H1 (cell line): Measurements from ENCODE around the gene MYO9A. TPM values are rescaled to one million over a fixed set of nuclear protein-coding genes. Genes with fewer than 3 reads are reported as not detected.

Experiments used
- CHD1 ChIP-seq: IDR thresholded peaks from 2 replicates; pipeline ENCODE4 v1.6.1; 2012; ENCODE audit warnings: low read depth, low read length, improper control_type of control experiment
- HDAC2 ChIP-seq, 2 experiments: fragments of 300-600 bp in 1 of 2; sonication (generic) in 1 of 2; IDR thresholded peaks; 2 replicates each; pipeline ENCODE4 v1.6.1; 2011 to 2012; ENCODE audit warnings: low read depth in 2 of 2, low read length in 2 of 2, mild to moderate bottlenecking in 2 of 2, moderate library complexity in 2 of 2, borderline replicate concordance in 1 of 2, inconsistent platforms in 1 of 2
- polyA plus RNA-seq, 7 experiments: library from polyadenylated mRNA; depleted of rRNA in 3 of 7; stranded (reverse) in 5 of 7; unstranded in 2 of 7; fragments of >200 nt in 5 of 7; fragments of 200-250 nt in 2 of 7; gene quantifications; 1 replicate in 5 of 7; 2 replicates in 1 of 7; 4 replicates in 1 of 7; pipeline versions ENCODE4 v1.2.1 to v1.2.3, GENCODE V29; 2011 to 2013; ENCODE audit warnings: missing spikeins in 2 of 7, mixed read lengths in 2 of 7
- total RNA-seq: library from RNA; stranded (reverse); fragmentation: NEBNext Ultra II Directional; extraction: Animal tissue kit (Norgen Biotek cat#: 25700); gene quantifications from 2 replicates; pipeline ENCODE4 v1.2.1, GENCODE V29; 2021
- TF ChIP-seq, protein P1 (sequence below): fragments of 300-600 bp; sonication (generic); IDR thresholded peaks from 2 replicates; pipeline ENCODE4 v1.7.1; 2012; ENCODE audit warnings: low read length, moderate library complexity, mild to moderate bottlenecking, inconsistent platforms; ENCODE audit not compliant: insufficient replicate concordance
- TF ChIP-seq, protein P2 (sequence below): IDR thresholded peaks from 2 replicates; pipeline ENCODE4 v1.6.1; 2012; ENCODE audit warnings: inconsistent platforms

The MYO9A gene
- total and polyA plus RNA-seq, 2 of the 8 experiments (the other 6 are each of a cell fraction or from before 2014, with no cell fraction given), result 3.9 to 26.0 TPM

DNA sequence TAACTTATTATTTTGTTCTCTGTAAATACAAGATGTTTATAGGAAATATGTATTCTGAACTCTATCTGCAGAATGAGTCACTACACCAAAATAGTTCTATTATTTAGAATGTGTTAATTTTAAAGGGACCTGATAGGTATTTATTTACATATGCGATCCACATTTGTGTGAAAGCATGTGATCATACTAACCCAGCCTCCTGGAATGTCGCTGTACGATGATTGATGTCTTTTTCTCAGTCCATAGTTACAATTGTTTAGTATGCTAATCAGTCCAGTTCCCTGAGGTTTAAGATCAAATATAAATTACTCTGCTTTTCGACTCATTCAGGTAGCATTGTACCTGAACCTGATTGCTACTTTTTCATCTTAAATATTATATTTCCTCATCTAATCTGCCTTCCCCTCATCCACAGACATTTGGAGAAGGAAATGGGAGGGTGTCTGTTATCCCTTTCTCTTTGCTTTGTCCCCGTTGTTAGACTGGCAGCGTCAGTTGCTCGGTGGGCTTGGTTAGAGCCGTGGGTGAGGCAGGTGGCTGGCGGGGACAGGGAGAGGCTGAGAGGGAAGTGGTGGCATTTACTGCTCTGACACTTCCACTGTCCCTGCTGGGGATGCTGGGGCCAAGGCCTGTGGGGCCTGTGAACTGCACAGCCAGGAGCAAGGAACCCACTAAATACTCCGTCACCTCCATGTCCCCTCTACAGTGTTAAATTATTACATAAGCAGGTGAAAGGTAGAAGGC lies 335.4 kb downstream of the MYO9A start (continued):
- TF ChIP-seq, protein P1, sequence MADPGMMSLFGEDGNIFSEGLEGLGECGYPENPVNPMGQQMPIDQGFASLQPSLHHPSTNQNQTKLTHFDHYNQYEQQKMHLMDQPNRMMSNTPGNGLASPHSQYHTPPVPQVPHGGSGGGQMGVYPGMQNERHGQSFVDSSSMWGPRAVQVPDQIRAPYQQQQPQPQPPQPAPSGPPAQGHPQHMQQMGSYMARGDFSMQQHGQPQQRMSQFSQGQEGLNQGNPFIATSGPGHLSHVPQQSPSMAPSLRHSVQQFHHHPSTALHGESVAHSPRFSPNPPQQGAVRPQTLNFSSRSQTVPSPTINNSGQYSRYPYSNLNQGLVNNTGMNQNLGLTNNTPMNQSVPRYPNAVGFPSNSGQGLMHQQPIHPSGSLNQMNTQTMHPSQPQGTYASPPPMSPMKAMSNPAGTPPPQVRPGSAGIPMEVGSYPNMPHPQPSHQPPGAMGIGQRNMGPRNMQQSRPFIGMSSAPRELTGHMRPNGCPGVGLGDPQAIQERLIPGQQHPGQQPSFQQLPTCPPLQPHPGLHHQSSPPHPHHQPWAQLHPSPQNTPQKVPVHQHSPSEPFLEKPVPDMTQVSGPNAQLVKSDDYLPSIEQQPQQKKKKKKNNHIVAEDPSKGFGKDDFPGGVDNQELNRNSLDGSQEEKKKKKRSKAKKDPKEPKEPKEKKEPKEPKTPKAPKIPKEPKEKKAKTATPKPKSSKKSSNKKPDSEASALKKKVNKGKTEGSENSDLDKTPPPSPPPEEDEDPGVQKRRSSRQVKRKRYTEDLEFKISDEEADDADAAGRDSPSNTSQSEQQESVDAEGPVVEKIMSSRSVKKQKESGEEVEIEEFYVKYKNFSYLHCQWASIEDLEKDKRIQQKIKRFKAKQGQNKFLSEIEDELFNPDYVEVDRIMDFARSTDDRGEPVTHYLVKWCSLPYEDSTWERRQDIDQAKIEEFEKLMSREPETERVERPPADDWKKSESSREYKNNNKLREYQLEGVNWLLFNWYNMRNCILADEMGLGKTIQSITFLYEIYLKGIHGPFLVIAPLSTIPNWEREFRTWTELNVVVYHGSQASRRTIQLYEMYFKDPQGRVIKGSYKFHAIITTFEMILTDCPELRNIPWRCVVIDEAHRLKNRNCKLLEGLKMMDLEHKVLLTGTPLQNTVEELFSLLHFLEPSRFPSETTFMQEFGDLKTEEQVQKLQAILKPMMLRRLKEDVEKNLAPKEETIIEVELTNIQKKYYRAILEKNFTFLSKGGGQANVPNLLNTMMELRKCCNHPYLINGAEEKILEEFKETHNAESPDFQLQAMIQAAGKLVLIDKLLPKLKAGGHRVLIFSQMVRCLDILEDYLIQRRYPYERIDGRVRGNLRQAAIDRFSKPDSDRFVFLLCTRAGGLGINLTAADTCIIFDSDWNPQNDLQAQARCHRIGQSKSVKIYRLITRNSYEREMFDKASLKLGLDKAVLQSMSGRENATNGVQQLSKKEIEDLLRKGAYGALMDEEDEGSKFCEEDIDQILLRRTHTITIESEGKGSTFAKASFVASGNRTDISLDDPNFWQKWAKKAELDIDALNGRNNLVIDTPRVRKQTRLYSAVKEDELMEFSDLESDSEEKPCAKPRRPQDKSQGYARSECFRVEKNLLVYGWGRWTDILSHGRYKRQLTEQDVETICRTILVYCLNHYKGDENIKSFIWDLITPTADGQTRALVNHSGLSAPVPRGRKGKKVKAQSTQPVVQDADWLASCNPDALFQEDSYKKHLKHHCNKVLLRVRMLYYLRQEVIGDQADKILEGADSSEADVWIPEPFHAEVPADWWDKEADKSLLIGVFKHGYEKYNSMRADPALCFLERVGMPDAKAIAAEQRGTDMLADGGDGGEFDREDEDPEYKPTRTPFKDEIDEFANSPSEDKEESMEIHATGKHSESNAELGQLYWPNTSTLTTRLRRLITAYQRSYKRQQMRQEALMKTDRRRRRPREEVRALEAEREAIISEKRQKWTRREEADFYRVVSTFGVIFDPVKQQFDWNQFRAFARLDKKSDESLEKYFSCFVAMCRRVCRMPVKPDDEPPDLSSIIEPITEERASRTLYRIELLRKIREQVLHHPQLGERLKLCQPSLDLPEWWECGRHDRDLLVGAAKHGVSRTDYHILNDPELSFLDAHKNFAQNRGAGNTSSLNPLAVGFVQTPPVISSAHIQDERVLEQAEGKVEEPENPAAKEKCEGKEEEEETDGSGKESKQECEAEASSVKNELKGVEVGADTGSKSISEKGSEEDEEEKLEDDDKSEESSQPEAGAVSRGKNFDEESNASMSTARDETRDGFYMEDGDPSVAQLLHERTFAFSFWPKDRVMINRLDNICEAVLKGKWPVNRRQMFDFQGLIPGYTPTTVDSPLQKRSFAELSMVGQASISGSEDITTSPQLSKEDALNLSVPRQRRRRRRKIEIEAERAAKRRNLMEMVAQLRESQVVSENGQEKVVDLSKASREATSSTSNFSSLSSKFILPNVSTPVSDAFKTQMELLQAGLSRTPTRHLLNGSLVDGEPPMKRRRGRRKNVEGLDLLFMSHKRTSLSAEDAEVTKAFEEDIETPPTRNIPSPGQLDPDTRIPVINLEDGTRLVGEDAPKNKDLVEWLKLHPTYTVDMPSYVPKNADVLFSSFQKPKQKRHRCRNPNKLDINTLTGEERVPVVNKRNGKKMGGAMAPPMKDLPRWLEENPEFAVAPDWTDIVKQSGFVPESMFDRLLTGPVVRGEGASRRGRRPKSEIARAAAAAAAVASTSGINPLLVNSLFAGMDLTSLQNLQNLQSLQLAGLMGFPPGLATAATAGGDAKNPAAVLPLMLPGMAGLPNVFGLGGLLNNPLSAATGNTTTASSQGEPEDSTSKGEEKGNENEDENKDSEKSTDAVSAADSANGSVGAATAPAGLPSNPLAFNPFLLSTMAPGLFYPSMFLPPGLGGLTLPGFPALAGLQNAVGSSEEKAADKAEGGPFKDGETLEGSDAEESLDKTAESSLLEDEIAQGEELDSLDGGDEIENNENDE, result no peak
- TF ChIP-seq, protein P2, sequence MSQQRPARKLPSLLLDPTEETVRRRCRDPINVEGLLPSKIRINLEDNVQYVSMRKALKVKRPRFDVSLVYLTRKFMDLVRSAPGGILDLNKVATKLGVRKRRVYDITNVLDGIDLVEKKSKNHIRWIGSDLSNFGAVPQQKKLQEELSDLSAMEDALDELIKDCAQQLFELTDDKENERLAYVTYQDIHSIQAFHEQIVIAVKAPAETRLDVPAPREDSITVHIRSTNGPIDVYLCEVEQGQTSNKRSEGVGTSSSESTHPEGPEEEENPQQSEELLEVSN, result no peak
- TF ChIP-seq HDAC2 (IDR thresholded peaks at IDR 0.05; ENCODE audit: borderline replicate concordance in 1 of 2, low read depth in 2 of 2, low read length in 2 of 2) (no peak), CHD1 (no peak)
